ENCODE results near the gene PCDHA8.
"Not testable (repeated sequence)": the region's sequence is repeated elsewhere in the genome, so short reads cannot be mapped to it uniquely, and the experiment has no call there.

Gene PCDHA8

GRCh38 chr5:140870221-140871201, 29.5 kb downstream of the PCDHA8 start:
- DNase-seq = no peak

DNA sequence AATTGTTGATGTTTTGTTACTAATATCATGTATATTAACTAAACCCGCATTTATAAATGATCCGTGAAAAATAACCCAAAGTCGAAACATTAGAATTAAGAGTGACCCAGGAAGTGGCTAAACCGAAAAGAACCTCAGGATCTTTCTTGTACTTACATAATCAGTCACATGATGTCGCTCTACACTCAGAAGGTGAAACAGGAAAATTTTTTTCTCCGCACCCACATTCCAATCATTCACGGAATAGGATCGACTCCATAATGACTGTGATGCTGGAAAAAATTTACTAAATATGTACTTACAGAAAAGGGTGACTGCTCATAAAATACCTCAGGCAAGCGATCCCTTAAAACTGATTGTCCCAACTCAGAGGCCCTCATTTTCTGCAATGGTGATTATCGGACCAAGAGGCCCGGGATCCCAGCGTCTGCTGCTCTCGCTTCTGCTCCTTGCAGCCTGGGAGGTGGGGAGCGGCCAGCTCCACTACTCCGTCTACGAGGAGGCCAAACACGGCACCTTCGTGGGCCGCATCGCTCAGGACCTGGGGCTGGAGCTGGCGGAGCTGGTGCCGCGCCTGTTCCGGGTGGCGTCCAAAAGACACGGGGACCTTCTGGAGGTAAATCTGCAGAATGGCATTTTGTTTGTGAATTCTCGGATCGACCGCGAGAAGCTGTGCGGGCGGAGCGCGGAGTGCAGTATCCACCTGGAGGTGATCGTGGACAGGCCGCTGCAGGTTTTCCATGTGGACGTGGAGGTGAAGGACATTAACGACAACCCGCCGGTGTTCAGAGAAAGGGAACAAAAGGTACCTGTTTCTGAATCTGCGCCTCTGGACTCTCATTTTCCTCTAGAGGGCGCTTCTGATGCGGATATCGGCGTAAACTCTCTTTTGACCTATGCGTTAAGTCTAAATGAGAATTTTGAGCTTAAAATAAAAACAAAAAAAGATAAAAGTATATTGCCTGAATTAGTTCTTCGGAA, 34.4 kb downstream of the PCDHA8 start, which contains the start of gene PCDHA12:
Gene PCDHA12, plus strand, starts transcription at position 224 of the 981 bp plus-strand sequence. Its CDS starts 165 bp downstream, at position 389.
- no peak for DNase-seq

GRCh38 chr5:140876541-140877261, 35.7 kb downstream of the PCDHA8 start:
- not testable (repeated sequence) for DNase-seq

DNA sequence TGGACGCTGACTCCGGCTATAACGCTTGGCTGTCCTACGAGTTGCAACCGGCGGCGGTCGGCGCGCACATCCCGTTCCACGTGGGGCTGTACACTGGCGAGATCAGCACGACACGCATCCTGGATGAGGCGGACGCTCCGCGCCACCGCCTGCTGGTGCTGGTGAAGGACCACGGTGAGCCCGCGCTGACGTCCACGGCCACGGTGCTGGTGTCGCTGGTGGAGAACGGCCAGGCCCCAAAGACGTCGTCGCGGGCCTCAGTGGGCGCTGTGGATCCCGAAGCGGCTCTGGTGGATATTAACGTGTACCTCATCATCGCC, 36.2 kb downstream of the PCDHA8 start:
- no peak for DNase-seq

DNA sequence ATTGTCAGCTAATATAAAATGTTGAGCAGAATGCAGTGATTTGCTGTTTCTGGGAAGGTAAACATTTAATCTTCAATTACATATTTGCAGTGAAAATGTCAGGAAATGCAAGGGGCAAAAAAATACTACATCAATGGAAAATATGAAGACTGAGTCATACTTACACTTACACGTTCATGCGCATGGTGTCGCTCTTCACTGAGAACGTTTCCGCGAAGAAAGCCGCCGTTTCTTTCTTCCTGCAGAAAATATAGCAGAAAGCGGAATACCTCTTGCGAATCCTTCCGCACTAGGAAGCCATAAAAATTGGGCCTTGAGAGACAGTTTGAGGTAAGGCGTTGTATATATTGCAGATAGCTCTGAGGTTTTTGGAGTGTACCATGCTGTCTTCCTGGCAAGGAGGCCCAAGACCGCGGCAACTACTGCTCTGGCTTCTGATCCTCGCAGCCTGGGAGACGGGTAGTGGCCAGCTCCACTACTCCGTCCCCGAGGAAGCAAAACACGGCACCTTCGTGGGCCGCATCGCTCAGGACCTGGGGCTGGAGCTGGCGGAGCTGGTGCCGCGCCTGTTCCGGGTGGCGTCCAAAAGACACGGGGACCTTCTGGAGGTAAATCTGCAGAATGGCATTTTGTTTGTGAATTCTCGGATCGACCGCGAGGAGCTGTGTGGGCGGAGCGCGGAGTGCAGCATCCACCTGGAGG, 41.1 kb downstream of the PCDHA8 start, which contains the start of gene PCDHA13:
Gene PCDHA13, plus strand, starts transcription at position 236 of the 702 bp plus-strand sequence. Its CDS starts 145 bp downstream, at position 381.
- DNase-seq = no peak

GRCh38 chr5:140882591-140882899, 41.6 kb downstream of the PCDHA8 start:
- DNase-seq = no peak

DNA sequence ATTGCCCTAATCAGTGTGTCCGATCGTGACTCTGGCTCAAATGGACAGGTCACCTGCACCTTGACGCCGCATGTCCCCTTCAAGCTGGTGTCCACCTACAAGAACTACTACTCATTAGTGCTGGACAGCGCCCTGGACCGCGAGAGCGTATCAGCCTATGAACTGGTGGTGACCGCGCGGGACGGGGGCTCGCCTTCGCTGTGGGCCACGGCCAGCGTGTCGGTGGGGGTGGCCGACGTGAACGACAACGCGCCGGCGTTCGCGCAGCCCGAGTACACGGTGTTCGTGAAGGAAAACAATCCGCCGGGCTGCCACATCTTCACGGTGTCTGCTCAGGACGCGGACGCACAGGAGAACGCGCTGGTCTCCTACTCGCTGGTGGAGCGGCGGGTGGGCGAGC, 42.4 kb downstream of the PCDHA8 start:
- DNase-seq = no peak

DNA sequence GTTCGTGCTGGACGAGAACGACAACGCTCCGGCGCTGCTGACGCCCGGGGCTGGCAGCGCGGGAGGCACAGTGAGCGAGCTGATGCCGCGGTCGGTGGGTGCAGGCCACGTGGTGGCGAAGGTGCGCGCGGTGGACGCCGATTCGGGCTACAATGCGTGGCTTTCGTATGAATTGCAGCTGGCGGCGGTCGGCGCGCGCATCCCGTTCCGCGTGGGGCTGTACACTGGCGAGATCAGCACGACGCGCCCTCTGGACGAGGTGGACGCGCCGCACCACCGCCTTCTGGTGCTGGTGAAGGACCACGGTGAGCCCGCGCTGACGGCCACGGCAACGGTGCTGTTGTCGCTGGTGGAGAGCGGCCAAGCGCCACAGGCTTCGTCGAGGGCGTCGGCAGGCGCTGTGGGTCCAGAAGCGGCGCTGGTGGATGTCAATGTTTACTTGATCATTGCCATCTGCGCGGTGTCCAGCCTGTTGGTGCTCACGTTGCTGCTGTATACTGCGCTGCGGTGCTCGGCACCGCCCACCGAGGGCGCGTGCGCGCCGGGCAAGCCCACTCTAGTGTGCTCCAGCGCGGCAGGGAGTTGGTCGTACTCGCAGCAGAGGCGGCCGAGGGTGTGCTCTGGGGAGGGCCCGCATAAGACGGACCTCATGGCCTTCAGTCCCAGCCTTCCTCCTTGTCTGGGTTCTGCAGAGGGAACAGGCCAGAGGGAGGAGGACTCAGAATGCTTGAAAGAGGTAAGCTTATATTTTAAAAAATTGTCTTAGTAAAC, 43.1 kb downstream of the PCDHA8 start:
- DNase-seq = no peak
